ENCODE data around the gene VPS33B. TPM values are rescaled to one million over a fixed set of nuclear protein-coding genes. Genes with fewer than 3 reads are reported as not detected.

VPS33B gene
- total RNA-seq, 1 experiment from 2014 or later = 18.4 TPM

DNA sequence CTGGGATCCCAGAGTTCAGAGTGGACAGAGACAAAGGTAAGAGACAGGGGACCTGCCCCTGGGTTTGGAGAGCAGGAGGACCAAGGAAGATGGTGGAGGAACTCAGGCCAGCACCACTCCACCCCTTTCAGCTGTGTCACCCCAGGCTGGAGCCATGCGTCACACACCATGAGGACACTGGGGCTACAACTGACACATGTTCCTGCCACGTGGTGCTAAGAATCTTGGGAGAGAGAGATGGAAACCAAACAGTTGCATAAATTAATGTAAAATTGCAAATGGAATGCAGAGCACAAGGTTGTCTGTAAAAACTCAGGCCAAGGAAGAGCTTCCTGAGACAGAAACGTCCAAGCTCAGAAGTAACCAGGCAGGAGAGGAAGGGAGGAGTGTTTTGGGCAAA lies 22.7 kb upstream of the VPS33B start:
- Mint-ChIP-seq H3K9me3 (ENCODE audit: low read depth, unreplicated experiment) (no peaks in the 10 kb centered on the region), H3K27me3 (ENCODE audit: unreplicated experiment) (peaks cover 65% of the 10 kb centered on the region), H3K4me1 (ENCODE audit: low read depth, unreplicated experiment) (no peaks in the 10 kb centered on the region), H3K36me3 (ENCODE audit: insufficient read depth, unreplicated experiment) (no peaks in the 10 kb centered on the region), H3K27ac (ENCODE audit: unreplicated experiment) (no peak overlapping the region), H3K4me3 (ENCODE audit: low read depth, unreplicated experiment) (no peak overlapping the region)
- no peak for DNase-seq
- CTCF ChIA-PET = no interaction called here
- TF ChIP-seq, protein P1, sequence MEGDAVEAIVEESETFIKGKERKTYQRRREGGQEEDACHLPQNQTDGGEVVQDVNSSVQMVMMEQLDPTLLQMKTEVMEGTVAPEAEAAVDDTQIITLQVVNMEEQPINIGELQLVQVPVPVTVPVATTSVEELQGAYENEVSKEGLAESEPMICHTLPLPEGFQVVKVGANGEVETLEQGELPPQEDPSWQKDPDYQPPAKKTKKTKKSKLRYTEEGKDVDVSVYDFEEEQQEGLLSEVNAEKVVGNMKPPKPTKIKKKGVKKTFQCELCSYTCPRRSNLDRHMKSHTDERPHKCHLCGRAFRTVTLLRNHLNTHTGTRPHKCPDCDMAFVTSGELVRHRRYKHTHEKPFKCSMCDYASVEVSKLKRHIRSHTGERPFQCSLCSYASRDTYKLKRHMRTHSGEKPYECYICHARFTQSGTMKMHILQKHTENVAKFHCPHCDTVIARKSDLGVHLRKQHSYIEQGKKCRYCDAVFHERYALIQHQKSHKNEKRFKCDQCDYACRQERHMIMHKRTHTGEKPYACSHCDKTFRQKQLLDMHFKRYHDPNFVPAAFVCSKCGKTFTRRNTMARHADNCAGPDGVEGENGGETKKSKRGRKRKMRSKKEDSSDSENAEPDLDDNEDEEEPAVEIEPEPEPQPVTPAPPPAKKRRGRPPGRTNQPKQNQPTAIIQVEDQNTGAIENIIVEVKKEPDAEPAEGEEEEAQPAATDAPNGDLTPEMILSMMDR (IDR thresholded peaks at IDR 0.05; ENCODE audit: unreplicated experiment) = no peak
- intact Hi-C loops (cut with micrococcal nuclease; ENCODE audit: unreplicated experiment) = loop anchor here (5.0 kb wide), 1 partner anchor 58 kb away; no protein-coding TSS in a partner anchor
- no TSS peak for BruUV-seq (replicated peaks)

DNA sequence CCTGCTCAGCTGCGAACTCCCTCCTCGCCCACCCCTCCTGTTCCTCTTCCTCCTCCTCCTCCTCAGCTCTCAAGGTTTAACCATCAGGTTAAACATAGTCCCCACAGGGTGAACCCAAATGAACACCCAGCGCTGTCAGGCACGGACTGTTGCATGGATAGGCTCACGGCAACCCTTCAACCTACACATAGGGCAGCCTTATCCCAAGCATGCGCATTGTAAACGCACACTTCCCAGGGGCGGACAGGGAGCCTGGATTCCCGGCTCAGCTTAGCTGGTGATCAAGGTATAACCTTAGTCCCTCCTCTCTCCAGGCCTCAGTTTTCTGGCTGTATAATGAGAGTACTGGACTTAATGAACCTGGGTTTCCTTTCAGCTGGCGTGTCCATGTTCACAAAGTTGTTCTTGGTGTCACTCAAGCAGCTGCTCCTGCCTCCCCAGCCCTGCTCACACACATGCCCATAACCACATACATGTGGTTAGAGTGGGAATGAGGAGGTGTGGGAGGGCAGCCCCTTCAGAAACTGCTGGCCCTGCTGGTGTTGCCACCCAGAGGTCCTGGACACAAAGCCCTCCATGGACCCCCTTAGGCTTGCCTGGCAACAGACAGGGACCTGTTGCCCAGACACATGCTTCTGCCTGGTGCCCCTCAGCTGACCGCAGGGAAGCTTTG lies 20.9 kb upstream of the VPS33B start:
- Mint-ChIP-seq H3K9me3 (ENCODE audit: low read depth, unreplicated experiment) (no peaks in the 10 kb centered on the region), H3K27me3 (ENCODE audit: unreplicated experiment) (peaks cover 68% of the 10 kb centered on the region), H3K36me3 (ENCODE audit: insufficient read depth, unreplicated experiment) (no peaks in the 10 kb centered on the region), H3K4me3 (ENCODE audit: low read depth, unreplicated experiment) (no peak overlapping the region), H3K4me1 (ENCODE audit: low read depth, unreplicated experiment) (no peaks in the 10 kb centered on the region), H3K27ac (ENCODE audit: unreplicated experiment) (no peak overlapping the region)
- TF ChIP-seq, protein P1 (IDR thresholded peaks at IDR 0.05; ENCODE audit: unreplicated experiment) = no peak
- no TSS peak for BruUV-seq (replicated peaks)
- intact Hi-C loops (cut with micrococcal nuclease; ENCODE audit: unreplicated experiment) = no loop called here
- DNase-seq = no peak
- CTCF ChIA-PET = interaction anchor here (0.6 kb wide), 2 partner anchors 18 to 655 kb away, joined by 3 to 7 read pairs; partner anchors contain the start of gene IQGAP1

DNA sequence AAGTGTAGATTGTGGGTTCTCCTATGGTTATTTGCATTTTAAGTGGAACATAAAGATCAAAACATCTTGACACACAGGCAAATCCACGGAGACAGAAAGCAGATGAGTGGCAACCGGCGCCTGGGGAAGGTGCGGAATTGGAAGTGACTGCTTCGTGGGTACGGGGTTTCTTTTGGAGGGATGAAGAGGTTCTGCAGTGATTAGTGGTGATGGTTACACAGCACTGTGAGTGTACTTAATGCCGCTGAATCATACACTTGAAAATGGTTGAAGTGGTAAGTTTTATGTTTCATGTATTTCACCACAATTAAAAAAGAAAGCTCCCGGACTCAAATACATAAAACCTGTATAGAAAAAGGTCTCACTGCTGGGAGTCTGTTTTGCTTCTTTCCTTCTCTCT lies 18.5 kb upstream of the VPS33B start:
- H3K4me1 Mint-ChIP-seq (ENCODE audit: low read depth, unreplicated experiment) = no peaks in the 10 kb centered on the region
- no peak overlapping the region for H3K27ac Mint-ChIP-seq (ENCODE audit: unreplicated experiment)
- CTCF ChIA-PET = no interaction called here
- no peaks in the 10 kb centered on the region for H3K9me3 Mint-ChIP-seq (ENCODE audit: low read depth, unreplicated experiment)
- H3K27me3 Mint-ChIP-seq (ENCODE audit: unreplicated experiment) = peaks cover 70% of the 10 kb centered on the region
- H3K36me3 Mint-ChIP-seq (ENCODE audit: insufficient read depth, unreplicated experiment) = no peaks in the 10 kb centered on the region
- TF ChIP-seq, protein P1 (IDR thresholded peaks at IDR 0.05; ENCODE audit: unreplicated experiment) = no peak
- H3K4me3 Mint-ChIP-seq (ENCODE audit: low read depth, unreplicated experiment) = no peak overlapping the region
- intact Hi-C loops (cut with micrococcal nuclease; ENCODE audit: unreplicated experiment) = no loop called here
- DNase-seq = no peak
- no TSS peak for BruUV-seq (replicated peaks)

DNA sequence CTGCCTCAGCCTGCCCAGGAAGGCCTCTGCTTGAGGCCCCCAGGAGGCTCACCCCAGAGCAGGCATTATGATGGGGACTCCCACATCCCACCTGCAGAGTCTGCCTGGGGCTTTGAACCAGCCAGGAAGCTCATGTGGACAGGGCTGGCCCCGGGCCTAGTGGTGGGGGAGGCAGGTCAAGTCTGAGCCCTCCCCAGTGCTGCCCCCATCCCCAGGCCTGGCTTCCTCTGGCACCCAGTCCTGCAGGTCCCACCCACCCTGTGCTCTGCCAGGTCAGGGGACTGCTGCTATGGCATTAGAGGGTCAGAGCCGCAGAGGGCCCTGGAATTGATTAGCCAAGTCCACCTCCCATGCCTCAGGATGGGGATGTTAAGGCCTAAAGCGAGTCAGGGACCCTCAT lies 17.6 kb upstream of the VPS33B start:
- no peak for DNase-seq
- Mint-ChIP-seq H3K36me3 (ENCODE audit: insufficient read depth, unreplicated experiment) (no peaks in the 10 kb centered on the region), H3K4me3 (ENCODE audit: low read depth, unreplicated experiment) (no peak overlapping the region), H3K9me3 (ENCODE audit: low read depth, unreplicated experiment) (no peaks in the 10 kb centered on the region), H3K27ac (ENCODE audit: unreplicated experiment) (no peak overlapping the region), H3K27me3 (ENCODE audit: unreplicated experiment) (peaks cover 70% of the 10 kb centered on the region), H3K4me1 (ENCODE audit: low read depth, unreplicated experiment) (no peaks in the 10 kb centered on the region)
- TF ChIP-seq, protein P1 (IDR thresholded peaks at IDR 0.05; ENCODE audit: unreplicated experiment) = no peak
- intact Hi-C loops (cut with micrococcal nuclease; ENCODE audit: unreplicated experiment) = no loop called here
- CTCF ChIA-PET = no interaction called here
- no TSS peak for BruUV-seq (replicated peaks)

All from Calu3 (cell line).